HL-60 (cell line): ENCODE results near the gene SMIM45.

Source experiments
- DNase-seq, 2 experiments: peaks; one replicate each; pipeline ENCODE4 v3.0.0-alpha.2; 2010 to 2020; ENCODE audit warnings: low read depth in 1 of 2, low spot score in 1 of 2
- H3K27ac ChIP-seq: fragments of 250-450 bp; sonication (Bioruptor Pico); replicated peaks from 2 replicates; pipeline ENCODE4 v1.5.1; 2020; ENCODE audit warnings: mild to moderate bottlenecking, moderate library complexity
- H3K27me3 ChIP-seq: fragments of 250-450 bp; sonication (Bioruptor Pico); 2 replicates; pipeline ENCODE4 v1.5.1; 2021; ENCODE audit warnings: mild to moderate bottlenecking, moderate library complexity; ENCODE audit not compliant: insufficient read depth, poor library complexity, severe bottlenecking
- H3K4me3 ChIP-seq: replicated peaks from 2 replicates; pipeline ENCODE4 v1.5.1; 2011; ENCODE audit warnings: mild to moderate bottlenecking, control low read depth, low read length; ENCODE audit not compliant: insufficient read depth
- CTCF ChIP-seq: IDR thresholded peaks from one replicate; pipeline ENCODE4 v1.5.1; 2011; ENCODE audit warnings: low read length, control low read depth, inconsistent platforms; ENCODE audit not compliant: insufficient read depth
- GABPA ChIP-seq: IDR thresholded peaks from 2 replicates; pipeline ENCODE4 v1.6.1; 2012; ENCODE audit warnings: low read depth
- POLR2AphosphoS5 ChIP-seq: IDR thresholded peaks from 2 replicates; pipeline ENCODE4 v1.6.1; 2012; ENCODE audit warnings: low read depth
- REST ChIP-seq: IDR thresholded peaks from 2 replicates; pipeline ENCODE4 v1.6.1; 2012; ENCODE audit warnings: low read depth; ENCODE audit not compliant: insufficient replicate concordance
- SPI1 ChIP-seq: IDR thresholded peaks from 2 replicates; pipeline ENCODE4 v1.6.1; 2012; ENCODE audit warnings: low read depth, mild to moderate bottlenecking, borderline replicate concordance

The SMIM45 gene

GRCh38 chr22:41905411-41906202, 46.3 kb upstream of the SMIM45 start:
- Histone ChIP-seq H3K27me3 (peaks cover 6% of the 10 kb centered on the region), H3K27ac (no peak overlapping the region), H3K4me3 (no peak overlapping the region)
- DNase-seq: no peak
- TF ChIP-seq SPI1: no peak
- no peak for TF ChIP-seq GABPA
- no peak for TF ChIP-seq REST
- TF ChIP-seq CTCF: no peak
- TF ChIP-seq POLR2AphosphoS5: no peak; the same call in 1 of the 2 replicates

GRCh38 chr22:41906822-41907221, 45.1 kb upstream of the SMIM45 start:
- Histone ChIP-seq H3K27ac (no peak overlapping the region), H3K27me3 (peaks cover 18% of the 10 kb centered on the region), H3K4me3 (no peak overlapping the region)
- TF ChIP-seq REST: no peak
- no peak for TF ChIP-seq CTCF
- no peak for TF ChIP-seq SPI1
- no peak for TF ChIP-seq POLR2AphosphoS5
- no peak for DNase-seq

GRCh38 chr22:41907436-41908401, 44.2 kb upstream of the SMIM45 start:
- TF ChIP-seq SPI1 (no peak), CTCF (no peak), REST (no peak), POLR2AphosphoS5 (peak; percentile 34; the same call in 1 of the 2 replicates), GABPA (no peak)

More at GRCh38 chr22:41907436-41908401, 44.2 kb upstream of the SMIM45 start:
- peaks cover 27% of the 10 kb centered on the region for H3K27me3 ChIP-seq
- DNase-seq: no peak
- no peak overlapping the region for H3K27ac ChIP-seq
- no peak overlapping the region for H3K4me3 ChIP-seq
